Colon (tissue), 2 donors: ENCODE measurements around the gene KSR2.

Source experiments
- FAIRE-seq: peaks from 2 replicates; lab custom pipeline; 2012; peaks lifted over from hg19 to GRCh38; lab: Jason Lieb, UNC
- donor health status: control.
- donor health status: control.

Gene KSR2

DNA sequence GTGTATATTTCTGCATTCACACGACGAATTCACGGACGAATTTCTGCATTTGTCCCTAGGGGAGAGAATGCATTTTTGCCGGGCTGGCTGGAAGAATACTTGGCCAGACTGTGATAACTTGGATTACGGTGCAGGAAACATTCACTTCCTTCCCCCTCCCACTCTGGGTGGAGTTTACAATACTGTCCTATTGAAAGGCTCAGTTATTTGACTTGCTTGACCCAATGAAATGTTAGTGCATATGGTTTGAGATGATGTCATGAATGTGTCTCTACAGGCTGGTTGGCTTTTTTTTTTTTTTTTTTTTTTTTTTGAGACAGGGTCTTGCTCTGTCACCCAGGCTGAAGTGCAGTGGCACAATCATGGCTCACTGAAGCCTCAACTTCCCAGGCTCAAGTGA, 516.7 kb downstream of the KSR2 start:
- FAIRE-seq, result no peak

- no peak for FAIRE-seq
Measured at GRCh38 chr12:117450209-117450608, 518.6 kb downstream of the KSR2 start.

- FAIRE-seq, result no peak
Measured at GRCh38 chr12:117447665-117448366, 521.0 kb downstream of the KSR2 start.

DNA sequence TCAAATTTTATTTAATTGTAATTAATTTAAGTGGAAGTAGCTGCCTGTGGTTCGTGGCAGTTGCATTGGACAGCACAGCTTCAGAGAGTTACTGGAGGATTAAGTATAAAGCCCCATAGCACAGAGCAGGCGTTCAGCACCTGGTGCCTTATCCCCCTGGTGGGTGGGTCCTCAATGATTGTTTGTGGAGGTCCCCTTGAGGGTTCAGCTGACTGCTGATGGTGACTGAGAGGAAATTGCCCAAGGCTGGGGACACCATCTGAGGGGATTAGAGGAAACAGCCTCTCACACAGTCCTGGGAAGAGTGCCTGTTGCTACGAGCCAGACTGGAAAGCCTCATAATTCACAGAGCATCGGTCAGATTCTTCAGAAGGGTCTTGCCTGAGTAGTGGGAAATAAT, 524.0 kb downstream of the KSR2 start:
- no peak for FAIRE-seq

GRCh38 chr12:117441751-117442150, 527.0 kb downstream of the KSR2 start:
- FAIRE-seq, result no peak

GRCh38 chr12:117440384-117440783, 528.4 kb downstream of the KSR2 start:
- no peak for FAIRE-seq

- no peak for FAIRE-seq
Measured at GRCh38 chr12:117439531-117440001, 529.2 kb downstream of the KSR2 start.

GRCh38 chr12:117438809-117439208, 530.0 kb downstream of the KSR2 start:
- no peak for FAIRE-seq

DNA sequence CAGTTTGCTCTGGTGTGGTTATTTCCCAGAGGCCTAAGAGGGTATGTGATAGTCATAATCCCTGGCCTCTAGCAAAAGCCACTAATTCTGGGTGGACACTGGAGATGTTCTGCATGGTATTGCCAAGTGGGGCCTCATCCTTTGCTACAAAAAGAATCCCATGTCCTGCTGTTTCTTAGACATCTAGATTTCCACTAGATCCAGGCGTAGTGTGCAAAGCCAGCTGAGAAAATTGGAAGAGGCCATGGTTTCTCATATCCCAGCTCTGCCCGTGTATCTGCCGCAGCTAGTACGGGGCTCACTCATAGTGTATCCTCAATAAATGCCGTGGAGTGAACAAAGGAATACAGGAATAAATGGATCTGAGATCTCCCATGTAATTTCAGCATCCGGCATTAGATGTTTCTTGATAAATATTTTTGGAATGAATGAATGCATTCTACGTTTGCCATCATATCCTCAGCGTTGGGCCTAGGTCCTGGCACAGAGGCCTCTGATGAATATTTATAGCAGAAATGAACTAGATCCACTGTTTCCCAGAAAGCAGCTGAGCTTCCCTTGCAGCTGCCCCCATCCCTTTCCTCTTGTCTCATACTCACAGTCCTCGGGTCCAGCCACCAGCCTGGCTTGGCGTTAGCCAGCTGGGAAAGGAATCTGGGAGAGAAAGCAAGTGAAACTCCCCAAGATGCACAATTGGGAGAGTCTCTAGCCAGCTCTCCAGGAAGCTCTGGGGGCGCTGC, 531.1 kb downstream of the KSR2 start:
- no peak for FAIRE-seq

GRCh38 chr12:117433878-117434277, 534.9 kb downstream of the KSR2 start:
- no peak for FAIRE-seq

GRCh38 chr12:117430246-117430645, 538.5 kb downstream of the KSR2 start:
- FAIRE-seq, result no peak

DNA sequence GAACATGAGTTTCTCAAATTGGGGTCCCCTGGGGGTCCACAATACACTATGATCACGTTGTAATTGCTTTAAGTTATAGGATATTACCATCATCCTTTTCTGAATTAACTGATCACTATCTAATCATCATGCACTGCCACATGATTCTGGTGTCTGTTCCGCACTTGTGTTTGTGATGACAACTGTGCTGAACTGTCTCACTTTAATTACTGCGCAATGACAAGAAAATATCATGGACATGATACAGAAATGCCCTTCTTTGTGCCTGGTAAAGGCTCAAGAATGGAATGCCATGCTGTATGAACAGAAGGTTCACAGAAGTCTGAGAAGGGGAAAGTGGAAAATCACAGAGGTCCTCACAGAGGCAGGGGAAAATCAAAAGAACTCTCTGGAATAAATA, 541.6 kb downstream of the KSR2 start:
- no peak for FAIRE-seq

GRCh38 chr12:117421987-117422386, 546.8 kb downstream of the KSR2 start:
- no peak for FAIRE-seq

DNA sequence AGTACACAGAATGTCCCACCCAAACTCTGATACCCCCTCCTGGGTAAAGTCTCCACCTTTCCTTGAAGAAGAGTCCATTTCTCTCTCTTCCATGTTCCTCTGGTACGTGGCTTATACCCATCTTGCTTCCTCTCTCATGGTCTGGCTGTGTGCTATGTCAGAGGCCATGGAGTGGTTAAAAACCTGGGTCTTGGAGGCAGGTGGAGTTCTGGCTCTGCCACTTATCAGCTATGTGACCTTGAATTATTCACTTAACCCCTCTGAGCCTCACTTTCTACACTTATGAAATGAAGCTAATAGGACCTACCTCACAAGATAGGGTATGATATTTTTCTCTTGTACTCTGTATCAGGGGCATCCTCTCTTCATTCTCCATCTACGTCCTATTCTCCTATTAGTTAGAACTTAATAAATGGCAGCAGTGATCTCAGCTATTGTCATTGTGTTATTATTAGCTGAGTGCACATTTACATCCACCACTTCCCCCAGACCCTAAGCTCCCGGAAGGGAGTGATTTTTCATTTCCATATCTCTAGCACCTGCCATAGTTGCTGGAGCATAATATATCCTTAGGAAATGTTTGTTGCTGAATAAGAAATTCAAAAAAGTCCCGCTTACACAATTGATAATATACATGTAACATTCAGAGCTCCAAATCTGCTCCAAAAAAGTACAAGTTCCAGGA, 547.6 kb downstream of the KSR2 start:
- FAIRE-seq, result no peak

DNA sequence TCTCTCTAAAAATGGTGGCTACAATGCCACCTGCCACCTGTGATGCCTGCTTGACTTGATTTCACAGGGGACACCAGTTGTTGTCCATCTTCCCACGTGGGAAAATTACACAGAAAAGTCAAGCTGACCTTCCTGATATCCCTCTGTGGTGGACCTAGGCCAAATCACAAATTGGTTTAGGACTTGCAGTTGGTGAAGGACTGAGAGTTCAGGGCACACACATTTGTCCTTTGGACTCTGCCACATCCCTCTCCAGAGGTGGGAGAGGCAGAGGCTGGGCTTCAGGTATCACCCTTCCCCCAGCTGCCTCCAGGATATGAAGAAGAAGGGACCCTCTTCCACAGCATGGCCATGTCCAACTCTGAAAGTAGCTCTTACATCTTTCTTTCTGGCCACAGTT, 551.8 kb downstream of the KSR2 start:
- no peak for FAIRE-seq

DNA sequence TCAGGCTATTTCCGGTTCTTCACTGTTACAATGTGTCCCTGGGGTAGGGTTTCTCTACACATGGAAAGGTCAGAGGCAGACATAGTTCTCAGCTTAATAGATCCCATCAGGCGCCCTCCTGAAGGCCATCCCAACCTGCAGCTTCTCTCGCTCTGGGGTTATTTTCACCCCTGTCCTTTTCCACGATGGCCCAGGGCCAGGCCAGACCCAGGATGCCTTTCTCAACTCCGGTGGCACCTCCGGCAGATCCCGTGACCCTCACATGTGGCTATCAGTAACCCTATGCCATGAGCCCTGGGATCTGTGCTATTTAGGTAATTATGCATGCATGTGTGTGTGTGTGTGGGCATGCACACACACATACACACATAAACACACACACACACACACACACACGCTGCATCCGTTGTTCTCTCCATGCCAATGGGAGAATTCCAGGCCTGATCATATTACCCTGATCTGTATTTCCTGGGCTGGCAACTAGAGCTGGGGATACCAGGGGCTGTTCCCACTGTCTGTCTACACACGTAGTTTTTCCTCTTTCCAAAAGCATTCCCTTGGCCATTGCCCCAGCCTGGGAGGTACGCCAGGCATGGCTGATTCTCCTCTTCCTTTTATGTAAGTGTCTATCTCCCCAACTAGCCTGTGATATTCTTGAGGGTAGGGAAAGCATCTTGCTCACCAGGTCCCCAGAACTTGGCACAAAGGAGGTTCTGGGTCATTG, 556.2 kb downstream of the KSR2 start:
- no peak for FAIRE-seq

GRCh38 chr12:117409286-117409685, 559.5 kb downstream of the KSR2 start:
- no peak for FAIRE-seq

- FAIRE-seq, result no peak
Measured at GRCh38 chr12:117408161-117408791, 560.5 kb downstream of the KSR2 start.

GRCh38 chr12:117404940-117405339, 563.9 kb downstream of the KSR2 start:
- no peak for FAIRE-seq

GRCh38 chr12:117404203-117404853, 564.5 kb downstream of the KSR2 start:
- FAIRE-seq, result no peak

DNA sequence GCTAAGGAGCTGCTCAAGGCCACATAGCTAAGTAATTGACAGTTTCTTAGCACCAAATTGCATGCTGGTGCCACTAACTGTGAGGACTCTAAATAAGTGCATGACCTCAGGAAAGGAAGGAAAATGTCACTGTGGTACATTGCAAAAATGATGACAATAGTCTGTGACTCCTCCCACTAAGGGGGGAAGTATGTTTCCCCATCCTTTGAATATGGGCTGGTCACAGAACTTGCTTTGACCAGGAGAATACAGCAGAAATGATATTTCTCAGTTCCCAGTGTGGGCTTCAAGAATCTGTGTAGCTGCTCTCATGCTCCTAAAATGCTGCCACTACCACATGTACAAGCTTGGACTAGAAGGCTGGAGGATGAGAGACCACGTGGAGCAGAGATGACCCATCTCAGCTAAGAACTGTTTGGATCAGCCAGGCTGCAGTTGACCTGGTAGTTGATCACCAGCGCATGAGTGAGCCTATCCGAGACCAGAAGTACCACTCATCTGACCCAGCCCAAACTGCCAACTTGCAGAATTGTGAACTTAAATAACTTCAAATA, 565.1 kb downstream of the KSR2 start:
- FAIRE-seq, result no peak
